H7 (cell line): ENCODE measurements around the gene PCNX2. TPM values are rescaled to one million over a fixed set of nuclear protein-coding genes. Genes with fewer than 3 reads are reported as not detected.
"Not testable (repeated sequence)": the region's sequence is repeated elsewhere in the genome, so short reads cannot be mapped to it uniquely, and the experiment has no call there.

ENCODE experiments used
- DNase-seq: peaks from one replicate; pipeline ENCODE4 v3.0.0; 2012
- H3K27me3 ChIP-seq: 2 replicates; pipeline ENCODE4 v1.6.0; 2011; ENCODE audit warnings: mild to moderate bottlenecking, low read length; ENCODE audit not compliant: control insufficient read depth, insufficient read depth
- H3K36me3 ChIP-seq: replicated peaks from 2 replicates; pipeline ENCODE4 v1.5.1; 2011; ENCODE audit warnings: low read length; ENCODE audit not compliant: control insufficient read depth, insufficient read depth
- H3K4me3 ChIP-seq: 2 replicates; pipeline ENCODE4 v1.5.1; 2011; ENCODE audit warnings: low read depth, mild to moderate bottlenecking, control low read depth, low read length, moderate library complexity; ENCODE audit not compliant: insufficient read depth
- total RNA-seq: library from RNA; depleted of rRNA; stranded (reverse); fragments of >200 nt; shearing (Covaris generic); gene quantifications from 2 replicates; pipeline ENCODE4 v1.2.3, GENCODE V29; 2014

Gene PCNX2
- total RNA-seq, 1 experiment from 2014 or later: 43.8 TPM

GRCh38 chr1:233163696-233164095 is 131.8 kb downstream of the PCNX2 start:
- no peak for DNase-seq
- Histone ChIP-seq H3K4me3 (no peak overlapping the region), H3K36me3 (peaks cover 24% of the 10 kb centered on the region), H3K27me3 (no peaks in the 10 kb centered on the region)

GRCh38 chr1:233158322-233158721 is 137.2 kb downstream of the PCNX2 start:
- Histone ChIP-seq H3K4me3 (no peak overlapping the region), H3K36me3 (peaks cover 23% of the 10 kb centered on the region), H3K27me3 (no peaks in the 10 kb centered on the region)
- no peak for DNase-seq

GRCh38 chr1:233157245-233157644 is 138.3 kb downstream of the PCNX2 start:
- Histone ChIP-seq H3K27me3 (no peaks in the 10 kb centered on the region), H3K4me3 (no peak overlapping the region), H3K36me3 (peaks cover 26% of the 10 kb centered on the region)
- no peak for DNase-seq

- DNase-seq: no peak
- H3K36me3 ChIP-seq: peaks cover 5% of the 10 kb centered on the region
- H3K4me3 ChIP-seq: no peak overlapping the region
- H3K27me3 ChIP-seq: no peaks in the 10 kb centered on the region
Measured at GRCh38 chr1:233151861-233152260, 143.7 kb downstream of the PCNX2 start.

GRCh38 chr1:233144434-233144833 is 151.1 kb downstream of the PCNX2 start:
- DNase-seq: no peak
- Histone ChIP-seq H3K36me3 (no peaks in the 10 kb centered on the region), H3K4me3 (no peak overlapping the region), H3K27me3 (no peaks in the 10 kb centered on the region)

GRCh38 chr1:233143241-233143640 is 152.3 kb downstream of the PCNX2 start:
- Histone ChIP-seq H3K27me3 (no peaks in the 10 kb centered on the region), H3K4me3 (no peak overlapping the region), H3K36me3 (peaks cover 2% of the 10 kb centered on the region; the same call in 1 of the 2 replicates)
- no peak for DNase-seq

GRCh38 chr1:233140974-233141373 is 154.6 kb downstream of the PCNX2 start:
- Histone ChIP-seq H3K36me3 (peaks cover 6% of the 10 kb centered on the region), H3K4me3 (no peak overlapping the region), H3K27me3 (no peaks in the 10 kb centered on the region)
- no peak for DNase-seq

- H3K27me3 ChIP-seq: no peaks in the 10 kb centered on the region
- peaks cover 7% of the 10 kb centered on the region for H3K36me3 ChIP-seq
- no peak overlapping the region for H3K4me3 ChIP-seq
- no peak for DNase-seq
Measured at GRCh38 chr1:233140499-233140898, 155.0 kb downstream of the PCNX2 start.

GRCh38 chr1:233138788-233139585 is 156.5 kb downstream of the PCNX2 start:
- DNase-seq: no peak
- Histone ChIP-seq H3K27me3 (no peaks in the 10 kb centered on the region), H3K36me3 (peaks cover 10% of the 10 kb centered on the region), H3K4me3 (no peak overlapping the region)

GRCh38 chr1:233135833-233136232 is 159.7 kb downstream of the PCNX2 start:
- H3K4me3 ChIP-seq: no peak overlapping the region
- peaks cover 17% of the 10 kb centered on the region for H3K36me3 ChIP-seq
- DNase-seq: no peak
- no peaks in the 10 kb centered on the region for H3K27me3 ChIP-seq

GRCh38 chr1:233132445-233132844 is 163.1 kb downstream of the PCNX2 start:
- no peaks in the 10 kb centered on the region for H3K27me3 ChIP-seq
- H3K4me3 ChIP-seq: no peak overlapping the region
- H3K36me3 ChIP-seq: peaks cover 20% of the 10 kb centered on the region
- DNase-seq: no peak

- H3K4me3 ChIP-seq, DNase-seq, H3K27me3 ChIP-seq: not testable (repeated sequence)
- peaks cover 17% of the 10 kb centered on the region for H3K36me3 ChIP-seq
Measured at GRCh38 chr1:233129031-233129430, 166.5 kb downstream of the PCNX2 start.

- no peaks in the 10 kb centered on the region for H3K27me3 ChIP-seq
- H3K36me3 ChIP-seq: peaks cover 10% of the 10 kb centered on the region
- no peak for DNase-seq
- no peak overlapping the region for H3K4me3 ChIP-seq
Measured at GRCh38 chr1:233127157-233127556, 168.4 kb downstream of the PCNX2 start.

- H3K36me3 ChIP-seq: peaks cover 5% of the 10 kb centered on the region
- no peak for DNase-seq
- H3K27me3 ChIP-seq: no peaks in the 10 kb centered on the region
- no peak overlapping the region for H3K4me3 ChIP-seq
Measured at GRCh38 chr1:233122779-233123178, 172.7 kb downstream of the PCNX2 start.

GRCh38 chr1:233121947-233122559 is 173.5 kb downstream of the PCNX2 start:
- peaks cover 5% of the 10 kb centered on the region for H3K36me3 ChIP-seq
- DNase-seq: no peak
- H3K4me3 ChIP-seq: no peak overlapping the region
- H3K27me3 ChIP-seq: no peaks in the 10 kb centered on the region
